Ovary (tissue), 3 donors: ENCODE data around the gene SETD6.

Source experiments
- CTCF ChIP-seq, 3 donors: fragments of 450-650 bp in 2 of 3; fragments of 200-600 bp in 1 of 3; IDR thresholded peaks; one replicate each; pipeline versions ENCODE4 v1.5.1 to v1.8.0; 2016 to 2022; ENCODE audit warnings: antibody characterized with exemption in 3 of 3, mild to moderate bottlenecking in 1 of 3
- EP300 ChIP-seq: sonication (generic); formaldehyde crosslinking; IDR thresholded peaks from one replicate; pipeline ENCODE4 v1.6.1; 2017; ENCODE audit warnings: antibody characterized with exemption
- donor health status: DM: no; HTN: no; CAD: no.

DNA sequence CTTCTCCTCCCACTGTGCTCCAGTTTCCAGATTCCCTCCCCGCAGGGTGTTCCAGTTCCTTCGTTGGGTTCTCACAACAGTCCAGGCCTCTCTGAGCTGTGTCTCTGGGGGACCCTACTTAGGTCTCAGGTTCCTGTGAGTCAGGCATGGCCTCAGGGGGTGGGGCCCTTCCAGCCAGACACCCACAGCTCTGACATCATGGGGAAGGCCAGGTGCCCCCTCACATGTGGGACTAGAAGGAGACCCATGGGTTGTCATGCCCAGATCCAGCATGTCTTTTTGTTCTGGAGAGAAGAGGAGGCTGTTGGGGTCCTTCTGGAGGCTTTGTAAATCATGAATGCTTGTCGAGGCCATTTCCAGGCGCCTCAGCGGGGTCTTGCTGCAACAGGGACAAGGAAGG is 47.4 kb upstream of the SETD6 start:
- no peak for TF ChIP-seq CTCF (IDR thresholded peaks at IDR 0.05)
- no peak for TF ChIP-seq EP300
